ENCODE data around the gene ZCCHC3.
A peak's percentile ranks its signal among the peaks of the same experiment; 100 is the strongest.

ZCCHC3 gene

DNA sequence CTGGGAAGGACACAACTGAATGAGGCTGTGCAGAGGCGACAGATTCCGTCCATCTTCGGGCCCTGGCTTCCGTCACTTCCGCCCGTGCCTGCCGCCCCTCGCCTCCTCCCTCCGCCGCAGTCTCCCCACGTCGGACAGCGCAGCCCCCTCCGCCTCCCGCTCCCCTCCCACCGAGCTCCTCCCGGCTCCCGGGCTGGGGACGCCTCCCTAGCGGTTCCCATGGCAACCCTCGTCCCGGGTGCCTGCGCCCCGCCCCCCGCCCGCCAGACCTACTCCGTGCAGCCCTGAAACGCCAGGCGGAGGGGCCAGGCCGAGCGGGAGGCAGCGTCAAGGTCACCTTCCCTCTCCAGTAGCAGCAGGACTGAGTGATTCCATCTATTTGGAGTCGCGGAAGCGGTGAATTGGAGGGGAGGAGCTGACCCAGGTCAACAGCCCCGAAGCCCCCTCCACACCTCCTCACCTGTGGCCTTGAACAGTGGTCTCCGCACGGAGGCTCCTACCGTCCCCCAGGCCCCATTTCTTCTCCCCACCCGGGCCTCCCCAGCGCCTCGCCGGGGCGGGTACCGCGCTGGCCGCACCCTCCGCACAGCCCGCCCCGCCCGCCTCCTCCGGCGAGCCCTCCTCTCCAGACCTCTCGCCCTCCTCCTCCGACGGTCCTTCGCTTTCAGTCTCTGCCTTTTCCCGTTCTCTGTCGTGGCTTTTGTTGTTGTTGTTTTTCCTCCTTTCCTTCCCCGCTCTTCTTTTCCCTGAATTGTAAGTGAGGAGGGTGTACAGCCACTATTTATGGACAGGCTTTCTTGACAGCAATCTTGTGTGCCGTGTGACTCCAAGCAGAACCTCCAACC, 50.5 kb downstream of the ZCCHC3 start:
- peak; percentile 64 for DNase-seq

DNA sequence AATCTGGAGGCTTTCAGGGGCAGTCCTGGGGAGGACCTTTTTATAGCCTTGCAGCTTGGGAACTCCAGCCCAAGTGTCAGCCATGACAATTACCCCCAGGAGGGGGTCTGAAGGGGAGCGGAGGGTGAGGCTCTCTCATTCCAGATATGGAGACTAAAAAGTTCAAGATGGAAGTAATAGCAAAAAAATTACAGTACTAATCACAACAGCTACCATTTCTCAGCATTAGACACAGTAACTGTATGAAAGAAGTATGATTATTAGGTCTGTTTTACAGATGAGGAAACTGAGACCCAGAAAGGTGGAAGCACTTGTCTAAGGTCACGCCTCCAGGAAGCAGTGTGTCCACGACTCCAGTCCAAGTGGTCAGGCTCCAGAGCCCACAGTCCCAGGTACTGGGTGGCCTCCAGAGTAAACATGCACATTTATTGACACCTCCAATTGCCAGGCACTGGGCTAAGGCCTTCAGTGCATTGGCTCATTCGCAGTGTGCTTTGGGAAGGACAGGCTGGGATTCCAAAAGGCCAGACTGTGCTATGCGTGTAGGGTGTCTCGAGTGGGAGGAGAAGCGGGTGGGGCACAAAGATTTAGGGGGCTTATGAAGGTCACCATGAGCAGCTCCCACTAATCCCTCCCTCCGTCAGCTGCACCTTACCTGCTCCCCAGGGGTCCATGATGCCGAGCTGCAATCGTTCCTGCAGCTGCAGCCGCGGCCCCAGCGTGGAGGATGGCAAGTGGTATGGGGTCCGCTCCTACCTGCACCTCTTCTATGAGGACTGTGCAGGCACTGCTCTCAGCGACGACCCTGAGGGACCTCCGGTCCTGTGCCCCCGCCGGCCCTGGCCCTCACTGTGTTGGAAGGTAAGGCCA, 51.8 kb downstream of the ZCCHC3 start:
- DNase-seq = no peak
